OCI-M2 (cell line): Measurements from ENCODE around the gene TOMM40L.
A peak's percentile ranks its signal among the peaks of the same experiment; 100 is the strongest.
"Not testable (repeated sequence)": the region's sequence is repeated elsewhere in the genome, so short reads cannot be mapped to it uniquely, and the experiment has no call there.

Source experiments
- DNase-seq: peaks from one replicate; lab custom pipeline; 2025; ENCODE audit not compliant: unreplicated experiment; lab: John Stamatoyannopoulos, UW

Gene TOMM40L

DNA sequence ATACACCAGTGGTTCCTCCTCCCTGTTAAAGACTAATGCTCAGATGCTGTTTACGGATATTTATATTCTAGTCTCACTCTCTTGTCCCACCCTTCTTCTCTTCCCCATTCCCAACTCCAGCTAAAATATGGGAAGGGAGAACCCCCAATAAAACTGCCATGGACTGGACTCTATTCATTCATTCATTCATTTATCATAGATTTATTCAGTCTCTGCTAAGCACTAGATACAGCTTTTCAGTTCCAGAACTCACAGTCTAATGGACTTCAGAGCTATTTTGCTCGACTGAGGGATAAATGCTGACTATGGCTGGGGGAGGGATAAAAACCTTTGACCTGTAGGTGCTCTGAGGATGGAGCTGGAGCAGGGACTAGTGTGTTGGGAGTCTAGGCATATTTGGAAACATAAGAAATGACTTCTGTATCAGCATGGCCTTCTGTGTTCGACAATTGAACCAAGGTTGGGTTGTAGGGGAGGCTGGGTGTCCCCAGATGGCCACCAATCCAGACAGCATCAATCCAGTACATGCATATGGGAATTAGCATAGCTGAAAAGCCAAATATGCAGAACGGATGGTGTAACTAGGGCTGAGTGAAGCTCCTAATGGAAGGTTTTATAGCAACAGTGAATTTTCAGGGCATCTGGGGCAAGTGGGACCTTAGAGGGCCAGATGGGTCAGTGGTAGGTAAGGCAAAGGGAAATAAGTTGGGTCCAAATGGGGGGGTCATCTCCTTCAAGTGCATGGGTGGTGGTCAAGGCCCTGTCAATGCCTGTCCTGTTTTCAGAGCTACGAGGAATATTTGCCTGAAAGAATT lies 6.6 kb upstream of the TOMM40L start:
- no peak for DNase-seq

DNA sequence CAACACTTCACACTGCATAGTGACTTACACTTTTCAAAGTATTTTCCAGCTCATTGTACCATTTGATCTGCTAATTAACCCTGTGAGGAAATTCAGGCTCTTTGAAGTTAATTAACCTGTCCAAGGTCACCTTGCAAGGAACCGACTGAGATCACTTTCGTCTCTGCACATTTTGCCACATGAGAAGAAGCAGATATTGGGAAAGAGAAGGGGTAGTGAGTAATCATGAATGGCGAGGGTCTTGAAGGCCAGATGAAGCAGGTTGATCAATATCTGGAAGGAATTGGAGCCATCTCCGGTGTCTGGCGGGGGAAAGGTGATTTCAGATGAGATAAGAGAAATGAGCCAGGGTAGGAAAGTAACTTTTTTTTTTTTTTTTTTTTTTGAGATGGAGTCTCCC lies 5.9 kb upstream of the TOMM40L start:
- no peak for DNase-seq

DNA sequence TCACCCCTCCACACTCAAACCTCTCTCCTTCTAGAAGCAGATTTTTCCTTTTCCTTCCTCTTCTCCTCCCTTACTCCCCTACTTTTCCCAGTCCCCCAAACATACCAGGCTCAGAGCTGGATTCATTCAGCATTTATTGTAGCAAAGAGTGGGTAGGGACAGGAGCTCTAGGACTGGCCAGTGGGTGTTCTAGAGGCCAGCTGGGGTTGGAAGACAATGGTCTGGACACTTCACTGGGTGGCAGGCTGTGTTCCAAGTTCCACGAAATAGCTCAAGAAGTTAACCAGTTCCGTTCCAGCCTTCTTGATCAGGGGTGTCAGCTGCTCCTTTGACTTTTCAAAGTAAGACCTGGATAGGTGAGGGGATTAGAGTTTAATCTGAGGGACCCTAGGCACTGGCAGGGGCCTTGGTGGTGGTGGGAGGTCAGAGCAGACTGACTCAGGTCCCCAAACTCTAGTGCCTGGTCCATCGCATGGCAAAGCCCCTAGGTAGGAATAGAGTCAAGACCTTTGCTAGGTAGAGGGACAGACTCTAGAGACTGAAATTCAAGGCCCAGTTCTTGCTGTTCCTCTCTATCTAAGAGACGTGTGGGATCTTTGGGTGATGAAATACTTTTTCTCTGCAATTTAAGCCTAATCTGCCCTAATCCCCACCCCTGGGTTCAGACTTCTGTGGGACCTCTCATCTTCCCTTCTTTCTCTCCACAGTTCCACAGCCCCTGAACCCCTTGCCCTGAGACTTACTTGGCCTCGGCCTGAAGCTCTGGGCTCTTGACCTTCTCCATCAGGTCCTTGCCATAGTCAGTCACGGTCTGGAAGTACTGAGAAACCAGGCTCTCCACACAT lies 3.5 kb upstream of the TOMM40L start:
- DNase-seq = no peak

DNA sequence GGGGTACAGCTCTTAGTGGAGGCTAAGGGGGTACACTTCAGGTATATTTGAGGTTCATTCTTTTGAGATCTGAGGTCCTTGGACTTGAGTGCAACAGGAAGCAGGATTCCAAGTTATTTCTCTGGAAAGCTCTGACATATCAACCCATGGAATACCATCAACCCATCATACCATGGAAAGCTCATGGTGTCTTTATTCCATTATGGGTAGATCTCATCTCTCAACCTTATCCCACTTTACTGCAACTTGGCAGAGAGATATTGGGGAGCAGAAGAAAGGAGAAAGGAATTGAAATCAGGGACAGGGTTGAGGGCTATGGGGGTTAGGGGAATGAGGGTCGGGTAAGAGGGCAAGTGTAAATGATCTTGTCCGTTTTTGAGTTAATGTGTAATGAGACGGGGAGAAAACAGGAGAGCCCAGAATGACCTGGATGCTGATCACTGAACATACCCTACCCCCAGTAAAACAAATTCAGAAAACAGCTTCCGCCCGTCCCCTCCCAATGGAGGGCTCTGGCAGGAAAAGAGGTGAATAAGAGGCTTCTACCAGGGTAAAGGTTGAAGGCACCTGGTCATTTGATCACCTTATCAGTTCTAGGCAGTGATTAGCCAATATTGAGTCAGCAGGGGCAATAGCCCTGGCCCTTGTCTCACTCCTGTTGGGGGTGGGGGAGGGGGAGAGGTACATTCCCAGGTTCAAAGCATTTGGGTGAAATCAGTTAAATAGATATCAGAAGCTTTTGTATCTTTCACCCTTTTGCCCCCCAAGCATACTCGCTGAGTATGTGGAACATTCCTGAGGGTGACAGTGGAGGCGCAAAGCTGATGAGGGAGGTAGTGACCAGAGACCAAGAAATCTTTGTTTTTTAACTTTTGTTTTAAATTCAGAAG lies 1.8 kb upstream of the TOMM40L start:
- no peak for DNase-seq

DNA sequence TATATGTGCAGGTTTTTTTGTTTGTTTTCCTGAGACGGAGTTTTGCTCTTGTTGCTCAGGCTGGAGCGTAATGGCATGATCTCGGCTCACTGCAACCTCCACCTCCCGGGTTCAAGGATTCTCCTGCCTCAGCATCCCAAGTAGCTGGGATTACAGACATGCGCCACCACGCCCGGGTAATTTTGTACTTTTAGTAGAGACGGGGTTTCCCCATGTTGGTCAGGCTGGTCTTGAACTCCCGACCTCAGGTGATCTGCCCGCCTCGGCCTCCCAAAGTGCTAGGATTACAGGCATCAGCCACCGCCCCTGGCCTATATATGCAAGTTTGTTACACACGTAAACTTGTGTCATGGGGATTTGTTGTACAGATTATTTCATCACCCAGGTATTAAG lies 1.2 kb upstream of the TOMM40L start:
- not testable (repeated sequence) for DNase-seq

DNA sequence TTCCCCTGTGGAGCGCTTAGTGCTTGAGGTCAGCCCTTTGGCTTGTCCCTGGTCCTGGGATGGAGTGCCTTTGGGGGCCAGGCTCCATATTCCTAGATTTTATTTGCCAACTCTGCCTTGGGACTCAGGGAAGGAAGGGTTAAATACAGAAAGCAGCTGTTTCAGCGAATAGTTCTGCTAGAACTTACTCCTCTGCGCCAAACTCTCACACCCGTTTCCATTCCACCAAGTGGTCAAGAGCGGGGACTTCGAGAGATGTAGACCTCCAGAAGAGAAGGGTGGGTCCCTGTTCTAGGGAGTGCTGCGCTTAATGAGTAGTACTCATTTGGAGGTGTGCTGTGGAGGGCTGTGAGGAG lies 704 bp upstream of the TOMM40L start:
- DNase-seq = no peak

DNA sequence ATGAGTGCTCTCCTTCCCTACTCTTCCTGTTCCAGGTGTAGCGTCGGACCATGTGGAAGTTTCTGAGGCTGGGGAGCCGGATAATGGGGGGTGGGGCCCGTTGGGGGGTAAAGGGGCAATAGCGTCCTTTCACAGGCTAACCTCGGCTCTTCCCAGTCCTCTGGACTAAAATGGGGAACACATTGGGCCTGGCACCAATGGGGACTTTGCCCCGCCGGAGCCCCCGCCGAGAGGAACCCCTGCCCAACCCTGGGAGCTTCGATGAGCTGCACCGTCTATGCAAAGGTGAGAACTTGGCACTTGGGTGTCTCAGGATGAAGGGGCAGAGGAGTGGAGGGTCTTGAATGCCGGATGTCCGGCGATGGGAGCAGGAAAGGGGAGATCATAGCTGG lies 456 bp downstream of the TOMM40L start:
- DNase-seq = no peak

DNA sequence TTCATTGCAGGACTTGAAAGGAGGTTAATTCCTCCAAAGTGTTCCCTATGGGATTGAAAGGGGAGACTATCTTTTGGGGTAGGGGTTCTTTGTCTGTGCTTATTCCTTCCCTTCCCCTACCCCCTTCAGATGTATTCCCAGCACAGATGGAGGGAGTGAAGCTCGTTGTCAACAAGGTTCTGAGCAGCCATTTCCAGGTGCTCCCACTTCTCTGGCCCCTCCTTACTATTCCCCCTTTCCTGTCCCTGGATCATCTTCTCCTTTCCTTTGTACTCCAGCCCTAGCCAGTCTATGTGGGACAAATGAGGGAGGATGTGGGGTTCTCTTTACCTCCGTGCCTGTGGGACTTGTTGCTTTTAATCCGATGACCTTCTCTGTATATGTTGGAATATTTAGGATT lies 899 bp downstream of the TOMM40L start:
- DNase-seq = no peak

DNA sequence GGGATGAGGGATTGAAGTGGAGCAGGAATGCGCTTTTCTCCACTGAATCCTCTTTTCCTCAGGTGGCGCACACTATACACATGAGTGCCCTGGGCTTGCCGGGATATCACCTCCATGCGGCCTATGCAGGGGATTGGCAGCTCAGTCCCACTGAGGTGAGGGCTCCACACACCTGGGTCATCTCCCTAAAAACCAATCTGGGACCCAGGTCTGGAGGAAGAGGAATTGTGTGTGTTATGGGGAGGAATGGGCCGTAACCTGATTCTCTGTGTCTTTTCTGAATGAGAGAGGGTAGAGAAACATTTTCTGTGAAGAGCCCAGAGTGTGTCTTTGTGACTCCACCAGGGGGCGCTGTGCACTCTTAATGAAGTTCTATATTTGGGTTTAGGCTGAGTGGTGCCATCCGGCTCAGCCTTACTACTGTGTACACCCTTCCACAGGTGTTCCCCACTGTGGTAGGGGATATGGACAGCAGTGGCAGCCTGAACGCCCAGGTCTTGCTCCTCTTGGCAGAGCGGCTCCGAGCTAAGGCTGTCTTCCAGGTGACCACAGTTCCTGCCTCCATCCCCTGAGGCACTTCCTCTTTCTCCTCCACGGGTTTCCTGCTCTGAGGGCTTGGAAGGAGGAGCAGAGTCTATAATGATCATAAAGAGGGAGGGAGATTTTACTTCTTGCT lies 1.5 kb downstream of the TOMM40L start:
- peak; percentile 30 for DNase-seq

DNA sequence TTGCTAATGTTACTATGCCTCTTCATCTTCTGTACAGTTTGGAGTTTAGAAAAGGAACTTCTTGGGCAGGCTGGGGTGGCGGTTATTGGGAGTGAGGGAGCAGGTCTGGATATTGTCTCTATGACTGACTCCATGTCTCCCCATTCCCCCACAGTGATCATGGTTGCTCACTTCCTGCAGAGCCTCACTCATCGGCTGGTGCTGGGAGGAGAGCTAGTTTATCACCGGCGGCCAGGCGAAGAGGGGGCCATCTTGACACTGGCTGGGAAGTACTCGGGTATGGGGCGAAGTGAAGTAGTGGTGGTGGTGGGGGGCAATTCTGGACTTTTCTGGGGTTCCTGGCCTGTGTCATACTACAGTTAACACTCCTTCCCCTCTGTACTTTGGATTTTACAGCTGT lies 2.2 kb downstream of the TOMM40L start:
- no peak for DNase-seq

DNA sequence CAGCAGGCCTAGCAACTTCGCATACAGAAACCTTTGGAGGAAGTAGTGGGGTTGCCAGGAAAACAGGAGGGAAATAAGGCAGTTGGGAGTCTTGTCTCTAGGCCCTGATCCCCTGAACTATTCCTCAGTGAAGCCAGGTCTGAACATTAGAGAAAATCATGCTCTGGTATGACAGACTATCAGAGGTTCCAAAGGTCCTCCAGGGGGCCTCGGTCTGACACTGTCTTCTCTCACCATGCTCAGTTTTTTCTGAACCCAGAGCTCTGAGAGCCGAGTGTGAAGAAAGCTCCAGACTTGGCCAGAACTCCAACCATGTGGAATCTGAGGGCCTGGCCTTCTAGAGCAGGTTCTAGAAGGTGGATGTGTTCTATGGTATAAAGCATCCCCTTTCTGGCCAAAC lies 4.0 kb downstream of the TOMM40L start:
- no peak for DNase-seq

DNA sequence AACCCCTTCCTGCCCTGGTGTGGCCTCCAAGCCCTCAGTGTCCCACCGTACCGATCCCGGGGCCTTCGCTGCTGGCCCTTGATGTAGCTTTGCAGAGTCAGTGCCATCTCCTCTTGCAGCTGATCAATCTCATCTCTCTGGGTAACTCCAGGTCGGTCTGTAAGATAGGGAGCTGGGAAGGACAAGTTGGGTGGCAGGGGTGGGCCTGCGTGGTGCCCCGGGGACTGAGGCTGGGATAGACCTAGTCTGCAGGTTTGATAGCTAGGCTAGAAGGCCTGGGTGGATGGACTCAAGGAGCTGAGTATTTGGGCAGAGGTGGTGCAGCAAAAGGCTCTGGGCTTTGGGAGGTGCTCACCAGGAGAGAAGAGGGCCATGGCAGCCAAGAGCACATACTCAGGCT lies 4.9 kb downstream of the TOMM40L start:
- DNase-seq = no peak

DNA sequence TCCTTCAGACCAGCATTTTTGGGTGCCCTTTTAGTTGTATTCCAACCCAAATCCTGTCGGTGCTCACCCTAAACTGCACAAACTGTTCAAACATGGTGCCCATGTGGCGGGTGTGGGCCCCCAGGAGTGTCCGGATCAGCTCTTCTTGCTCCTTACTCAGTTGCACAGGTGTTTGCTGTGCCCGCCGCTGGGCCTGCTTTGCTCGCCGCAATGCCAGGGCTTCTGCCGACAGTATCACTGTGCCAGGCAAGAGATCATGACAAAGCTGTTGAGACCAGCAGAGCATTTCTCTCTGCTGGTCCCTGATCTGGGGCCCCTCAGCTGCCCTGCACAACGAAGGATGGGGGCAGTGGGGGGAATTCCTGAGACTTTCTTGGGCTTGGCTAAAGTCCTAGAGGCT lies 7.2 kb downstream of the TOMM40L start:
- DNase-seq = no peak

DNA sequence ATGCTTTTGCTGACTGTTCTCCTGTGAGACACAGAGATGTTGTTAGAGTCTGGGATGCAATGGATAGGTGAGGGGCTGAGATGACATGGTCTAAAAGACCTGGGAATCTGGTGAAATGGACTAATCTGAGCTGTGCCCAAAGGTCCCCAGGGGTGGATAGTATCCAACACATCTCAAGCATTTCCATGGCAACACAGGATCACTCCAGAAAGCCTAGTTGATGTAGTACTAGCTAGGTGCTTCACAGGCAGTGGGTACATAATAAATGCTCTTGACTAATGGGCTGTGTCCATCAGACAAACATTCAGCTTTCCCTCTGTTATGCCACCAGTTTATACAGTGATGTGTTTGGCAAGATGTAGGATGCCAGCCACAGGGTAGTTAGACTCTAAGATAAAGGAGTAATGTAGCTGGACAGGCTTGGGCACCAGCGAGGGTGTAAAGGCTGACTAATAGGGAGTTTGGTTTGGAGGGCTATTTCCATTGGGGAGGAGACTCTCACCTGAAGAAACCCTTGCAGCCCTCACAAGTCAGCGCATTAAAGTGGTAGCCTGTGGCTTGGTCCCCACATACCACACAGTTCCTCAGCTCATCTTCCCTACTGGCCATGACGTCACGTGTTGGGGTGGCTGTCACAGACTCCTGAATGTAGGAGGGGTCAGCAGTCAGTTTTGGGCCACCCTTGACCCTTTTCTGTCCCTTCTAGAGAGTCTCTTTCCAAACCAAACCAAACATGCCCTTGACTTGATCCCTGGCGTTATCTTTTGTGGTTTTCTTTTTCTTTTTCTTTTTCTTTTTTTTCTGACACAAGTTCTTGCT lies 10.3 kb downstream of the TOMM40L start:
- no peak for DNase-seq

DNA sequence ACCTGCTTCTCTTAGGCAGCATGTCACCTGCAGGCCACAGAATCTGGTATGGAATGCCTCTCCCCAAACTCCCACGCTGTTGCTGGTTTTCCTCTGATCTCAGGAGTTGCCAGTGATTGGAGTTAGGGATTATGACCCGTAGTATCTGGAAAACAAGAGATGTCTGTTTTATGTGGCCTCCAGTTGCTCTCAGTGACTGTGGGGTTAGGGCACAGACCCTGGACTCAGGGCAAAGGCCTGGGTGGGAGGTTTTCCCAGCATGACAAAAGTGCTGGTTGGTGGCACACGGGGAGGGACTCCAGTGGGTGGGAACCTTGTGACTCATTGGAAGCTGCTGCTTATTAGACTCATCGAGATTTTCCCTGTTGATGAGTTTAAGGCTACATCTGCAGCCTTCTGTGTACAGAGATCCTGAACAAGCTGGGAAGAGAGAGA lies 12.2 kb downstream of the TOMM40L start, which contains the start of gene NR1I3:
NR1I3 (minus strand) TSS at position 165 of the 435 bp plus-strand sequence. CDS start 1,638 bp downstream, outside the sequence.
- no peak for DNase-seq

DNA sequence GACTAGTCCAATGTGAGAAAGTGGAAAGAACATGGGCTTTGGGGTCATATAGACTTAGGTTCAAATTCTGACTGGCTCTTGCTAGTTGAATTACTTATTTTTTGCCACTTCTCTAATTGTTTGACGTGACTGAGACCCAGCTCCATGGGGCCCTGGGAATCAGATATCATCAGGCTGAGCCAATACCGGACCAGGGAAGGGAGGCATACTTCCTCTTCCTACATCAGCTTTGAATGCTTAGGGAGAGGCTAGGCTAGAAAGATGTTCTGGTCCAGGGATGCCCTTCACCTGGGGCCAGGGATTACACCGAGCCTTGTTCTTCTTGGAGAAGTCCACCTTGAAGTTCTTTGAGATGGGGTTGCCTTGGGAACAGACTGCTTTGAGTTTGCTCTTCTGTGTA lies 15.8 kb downstream of the TOMM40L start:
- DNase-seq = no peak

DNA sequence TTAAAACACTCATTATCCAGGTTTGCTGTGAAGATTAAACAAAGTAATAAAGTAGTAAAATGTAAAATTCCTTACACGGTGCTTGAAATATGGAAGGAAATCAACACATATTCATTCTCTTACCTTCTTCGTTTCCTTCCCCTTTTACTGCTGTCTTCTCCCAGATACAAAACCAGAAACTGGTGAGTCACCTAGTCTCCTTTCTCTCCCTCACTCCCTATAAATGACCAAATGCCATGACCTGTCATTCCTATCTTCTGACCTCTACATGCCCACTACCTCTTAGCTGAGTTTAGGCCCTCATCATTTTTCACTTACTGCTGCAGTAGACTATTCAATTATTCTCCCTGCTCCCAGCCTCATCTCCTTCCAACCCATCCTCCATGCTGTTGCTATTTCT lies 16.5 kb downstream of the TOMM40L start:
- no peak for DNase-seq

DNA sequence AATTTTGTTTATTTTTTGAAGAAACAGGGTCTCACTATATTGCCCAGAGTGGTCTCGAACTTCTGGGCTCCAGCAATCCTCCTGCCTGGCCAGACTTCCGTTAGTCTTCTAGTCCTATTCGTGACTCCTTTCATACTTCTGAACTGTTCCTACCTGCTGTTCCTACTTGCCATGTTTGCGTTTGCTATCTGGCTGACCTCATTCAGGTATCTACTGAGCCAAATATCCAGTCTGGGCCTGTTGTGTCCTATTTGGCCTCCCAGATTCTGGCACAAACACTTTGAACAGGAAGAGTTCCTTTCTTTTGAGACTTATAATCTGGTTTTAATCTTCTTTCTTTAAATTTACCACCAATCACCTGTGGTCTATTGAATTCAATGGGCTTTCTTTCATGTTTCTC lies 19.0 kb downstream of the TOMM40L start:
- no peak for DNase-seq

DNA sequence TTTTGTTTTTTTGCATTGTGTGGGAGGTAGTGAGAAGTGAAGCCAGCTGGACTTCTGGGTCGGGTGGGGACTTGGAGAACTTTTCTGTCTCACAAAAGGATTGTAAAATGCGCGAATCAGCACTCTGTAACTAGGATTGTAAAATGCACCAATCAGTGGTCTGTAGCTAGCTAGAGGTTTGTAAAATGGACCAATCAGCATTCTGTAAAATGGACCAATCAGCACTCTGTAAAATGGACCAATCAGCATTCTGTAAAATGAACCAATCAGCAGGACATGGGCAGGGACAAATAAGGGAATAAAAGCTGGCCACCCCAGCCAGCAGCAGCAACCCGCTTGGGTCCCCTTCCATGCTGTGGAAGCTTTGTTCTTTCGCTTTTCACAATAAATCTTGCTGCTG lies 24.2 kb downstream of the TOMM40L start:
- not testable (repeated sequence) for DNase-seq

DNA sequence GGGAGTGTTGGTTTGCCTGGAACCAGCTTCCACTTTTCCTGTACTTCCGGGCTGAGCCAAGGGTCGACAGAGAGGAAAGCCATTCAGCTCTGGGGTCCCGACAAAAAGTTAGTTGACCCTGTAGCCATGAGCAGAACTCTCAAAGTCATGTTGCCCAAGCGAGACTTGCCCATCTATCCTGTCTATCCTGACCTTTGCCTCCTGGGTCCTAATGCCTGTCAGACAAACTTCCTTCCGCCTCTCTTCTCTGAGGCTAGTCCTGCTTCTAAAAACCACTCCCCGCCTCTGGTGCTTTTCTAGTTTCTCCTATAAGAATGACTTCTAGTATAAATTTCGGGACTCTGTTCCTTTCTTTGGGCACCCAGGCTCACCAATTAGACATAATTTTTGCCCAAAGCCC lies 25.0 kb downstream of the TOMM40L start:
- no peak for DNase-seq
